Colonic mucosa (tissue), 4 donors: ENCODE measurements around the gene RNF213. TPM values are rescaled to one million over a fixed set of nuclear protein-coding genes. Genes with fewer than 3 reads are reported as not detected.

ENCODE experiments used
- DNase-seq: peaks from one replicate; pipeline ENCODE4 v3.0.0-alpha.2; 2020
- H3K27ac ChIP-seq: fragments of 200-600 bp; one replicate; pipeline ENCODE4 v1.8.0; 2021
- H3K27me3 ChIP-seq: fragments of 200-600 bp; one replicate; pipeline ENCODE4 v1.8.0; 2021
- H3K36me3 ChIP-seq: fragments of 200-600 bp; one replicate; pipeline ENCODE4 v1.8.0; 2021
- H3K4me1 ChIP-seq: fragments of 200-600 bp; one replicate; pipeline ENCODE4 v1.8.0; 2021; ENCODE audit warnings: mild to moderate bottlenecking
- H3K4me3 ChIP-seq: fragments of 200-600 bp; one replicate; pipeline ENCODE4 v1.8.0; 2021
- H3K9ac ChIP-seq, 2 donors: one replicate each; pipeline ENCODE4 v1.7.0; 2013; ENCODE audit warnings: control low read depth in 2 of 2, low read depth in 2 of 2, low read length in 2 of 2
- H3K9me3 ChIP-seq: fragments of 200-600 bp; one replicate; pipeline ENCODE4 v1.8.0; 2021
- CTCF ChIP-seq: fragments of 200-600 bp; IDR thresholded peaks from one replicate; pipeline ENCODE4 v1.8.0; 2022; ENCODE audit warnings: antibody characterized with exemption, mild to moderate bottlenecking
- intact Hi-C: fragments of 100-400 bp; cut with DNase I; formaldehyde crosslinking; loops from one replicate; pipeline ENCODE4 v1.14.1; 2022
- total RNA-seq, 2 donors: library from RNA; stranded (reverse); fragmentation: NEBNext Ultra II Directional in 1 of 2; extraction: Animal tissue kit (Norgen Biotek cat#: 25700) in 1 of 2; gene quantifications; one replicate each; pipeline ENCODE4 v1.2.1, GENCODE V29; 2021
- donor health status: healthy.
- donor health status: DM: no; HTN: no; CAD: no.
- donor health status: DM: no; HTN: no; CAD: no.

Gene RNF213
- total RNA-seq, 2 donors from 2014 or later = 80.8 to 101 TPM

- no peaks in the 10 kb centered on the region for H3K36me3 ChIP-seq
- no peak overlapping the region for H3K27ac ChIP-seq
- DNase-seq = no peak
- no peaks in the 10 kb centered on the region for H3K27me3 ChIP-seq
- H3K9ac ChIP-seq = no peak overlapping the region
- no peak overlapping the region for H3K4me3 ChIP-seq
- intact Hi-C loops = no loop called here
- H3K9me3 ChIP-seq = no peaks in the 10 kb centered on the region
- no peaks in the 10 kb centered on the region for H3K4me1 ChIP-seq
- TF ChIP-seq CTCF = no peak
These were observed 172.4 kb downstream of the RNF213 start for GRCh38 chr17:80432961-80433550.

GRCh38 chr17:80433916-80434666 is 173.4 kb downstream of the RNF213 start:
- intact Hi-C loops = no loop called here
- Histone ChIP-seq H3K27ac (no peak overlapping the region), H3K9ac (no peak overlapping the region), H3K4me3 (no peak overlapping the region), H3K9me3 (no peaks in the 10 kb centered on the region), H3K27me3 (no peaks in the 10 kb centered on the region), H3K4me1 (no peaks in the 10 kb centered on the region), H3K36me3 (no peaks in the 10 kb centered on the region)
- DNase-seq = no peak
- no peak for TF ChIP-seq CTCF

- Histone ChIP-seq H3K4me1 (no peaks in the 10 kb centered on the region), H3K27me3 (no peaks in the 10 kb centered on the region), H3K9me3 (no peaks in the 10 kb centered on the region), H3K36me3 (no peaks in the 10 kb centered on the region), H3K9ac (no peak overlapping the region), H3K4me3 (no peak overlapping the region), H3K27ac (no peak overlapping the region)
- intact Hi-C loops = no loop called here
- DNase-seq = no peak
- no peak for TF ChIP-seq CTCF
These were observed 176.9 kb downstream of the RNF213 start for GRCh38 chr17:80437532-80437931.

GRCh38 chr17:80438806-80439205 is 178.2 kb downstream of the RNF213 start:
- Histone ChIP-seq H3K36me3 (no peaks in the 10 kb centered on the region), H3K27ac (no peak overlapping the region), H3K4me1 (no peaks in the 10 kb centered on the region), H3K9ac (no peak overlapping the region), H3K27me3 (no peaks in the 10 kb centered on the region), H3K4me3 (no peak overlapping the region), H3K9me3 (no peaks in the 10 kb centered on the region)
- TF ChIP-seq CTCF = no peak
- intact Hi-C loops = no loop called here
- DNase-seq = no peak

GRCh38 chr17:80439499-80439898 is 178.8 kb downstream of the RNF213 start:
- no peak for TF ChIP-seq CTCF
- Histone ChIP-seq H3K27ac (no peak overlapping the region), H3K27me3 (no peaks in the 10 kb centered on the region), H3K4me1 (no peaks in the 10 kb centered on the region), H3K9ac (no peak overlapping the region), H3K4me3 (no peak overlapping the region), H3K9me3 (no peaks in the 10 kb centered on the region), H3K36me3 (no peaks in the 10 kb centered on the region)
- intact Hi-C loops = no loop called here
- no peak for DNase-seq
